Mesenchymal stem cell (in vitro differentiated cells and primary cell): ENCODE results near the gene HAUS8.
A peak's percentile ranks its signal among the peaks of the same experiment; 100 is the strongest.
"Not testable (repeated sequence)": the region's sequence is repeated elsewhere in the genome, so short reads cannot be mapped to it uniquely, and the experiment has no call there.

Experiments used
- DNase-seq: peaks from one replicate; pipeline ENCODE4 v3.0.0-alpha.2; 2013
- H2AFZ ChIP-seq: one replicate; pipeline ENCODE4 v1.6.1; 2013; ENCODE audit warnings: low read depth, mild to moderate bottlenecking, control low read depth, inconsistent platforms, low read length, moderate library complexity
- H2AK5ac ChIP-seq: 2 replicates; pipeline ENCODE4 v1.6.1; 2013; ENCODE audit warnings: low read length, moderate library complexity, mild to moderate bottlenecking, inconsistent platforms; ENCODE audit not compliant: severe bottlenecking
- H2BK120ac ChIP-seq: one replicate; pipeline ENCODE4 v1.6.1; 2013; ENCODE audit warnings: low read depth, mild to moderate bottlenecking, inconsistent platforms, low read length, moderate library complexity
- H2BK12ac ChIP-seq, 2 experiments: one replicate each; pipeline ENCODE4 v1.6.1; 2013; ENCODE audit warnings: inconsistent platforms in 2 of 2, low read length in 2 of 2, mild to moderate bottlenecking in 2 of 2, moderate library complexity in 2 of 2, control low read depth in 1 of 2
- H2BK15ac ChIP-seq: one replicate; pipeline ENCODE4 v1.6.1; 2013; ENCODE audit warnings: mild to moderate bottlenecking, low read depth, inconsistent platforms; ENCODE audit not compliant: poor library complexity, severe bottlenecking
- H2BK5ac ChIP-seq: 2 replicates; pipeline ENCODE4 v1.6.1; 2013; ENCODE audit warnings: low read depth, mild to moderate bottlenecking, low read length, control low read depth, inconsistent platforms; ENCODE audit not compliant: poor library complexity, severe bottlenecking
- H3K14ac ChIP-seq, 2 experiments: one replicate each; pipeline ENCODE4 v1.6.1; 2013; ENCODE audit warnings: inconsistent platforms in 2 of 2, low read length in 2 of 2, control low read depth in 1 of 2, mild to moderate bottlenecking in 1 of 2, moderate library complexity in 1 of 2
- H3K18ac ChIP-seq, 2 experiments: one replicate each; pipeline ENCODE4 v1.6.1; 2013; ENCODE audit warnings: inconsistent platforms in 2 of 2, low read length in 2 of 2, control low read depth in 1 of 2, low read depth in 1 of 2, mild to moderate bottlenecking in 1 of 2
- H3K23ac ChIP-seq, 2 experiments: one replicate each; pipeline ENCODE4 v1.6.1; 2013; ENCODE audit warnings: inconsistent platforms in 2 of 2, low read length in 2 of 2, mild to moderate bottlenecking in 2 of 2, moderate library complexity in 2 of 2, control low read depth in 1 of 2
- H3K27ac ChIP-seq: 2 replicates; pipeline ENCODE4 v1.5.1; 2013; ENCODE audit warnings: mild to moderate bottlenecking, moderate library complexity, low read length, control low read depth, inconsistent platforms; ENCODE audit not compliant: poor library complexity, severe bottlenecking
- H3K27me3 ChIP-seq, 2 experiments: 2 replicates each; pipeline versions ENCODE4 v1.6.1 to v1.7.0; 2013; ENCODE audit warnings: low read length in 2 of 2, mild to moderate bottlenecking in 2 of 2, moderate library complexity in 2 of 2, control low read depth in 1 of 2, inconsistent platforms in 1 of 2; ENCODE audit not compliant: control insufficient read depth in 1 of 2, insufficient read depth in 1 of 2
- H3K36me3 ChIP-seq, 2 experiments: 2 replicates each; pipeline versions ENCODE4 v1.6.1 to v1.7.0; 2013; ENCODE audit warnings: low read length in 2 of 2, control low read depth in 1 of 2, inconsistent platforms in 1 of 2, low read depth in 1 of 2, mild to moderate bottlenecking in 1 of 2; ENCODE audit not compliant: insufficient read depth in 2 of 2, control insufficient read depth in 1 of 2
- H3K4ac ChIP-seq, 2 experiments: one replicate each; pipeline ENCODE4 v1.6.1; 2013; ENCODE audit warnings: inconsistent platforms in 2 of 2, low read length in 2 of 2, mild to moderate bottlenecking in 2 of 2, moderate library complexity in 2 of 2, control low read depth in 1 of 2, low read depth in 1 of 2
- H3K4me1 ChIP-seq: 2 replicates; pipeline ENCODE4 v1.6.1; 2013; ENCODE audit warnings: low read depth, low read length, control low read depth; ENCODE audit not compliant: control insufficient read depth, insufficient read depth
- H3K4me2 ChIP-seq: 2 replicates; pipeline ENCODE4 v1.6.1; 2013; ENCODE audit warnings: low read length, mild to moderate bottlenecking, inconsistent platforms; ENCODE audit not compliant: poor library complexity, severe bottlenecking
- H3K4me3 ChIP-seq, 2 experiments: 2 replicates each; pipeline versions ENCODE4 v1.5.1 to v1.7.0; 2013; ENCODE audit warnings: low read length in 2 of 2, mild to moderate bottlenecking in 2 of 2, control low read depth in 1 of 2, low read depth in 1 of 2; ENCODE audit not compliant: insufficient read depth in 1 of 2
- H3K79me1 ChIP-seq: replicated peaks from 2 replicates; pipeline ENCODE4 v1.6.1; 2013; ENCODE audit warnings: mild to moderate bottlenecking, control low read depth, low read length, inconsistent platforms; ENCODE audit not compliant: poor library complexity, severe bottlenecking
- H3K9ac ChIP-seq: 2 replicates; pipeline ENCODE4 v1.7.0; 2013; ENCODE audit warnings: mild to moderate bottlenecking, low read length, moderate library complexity
- H3K9me3 ChIP-seq: 2 replicates; pipeline ENCODE4 v1.7.0; 2013; ENCODE audit warnings: mild to moderate bottlenecking, low read length; ENCODE audit not compliant: control insufficient read depth
- H4K8ac ChIP-seq: one replicate; pipeline ENCODE4 v1.6.1; 2013; ENCODE audit warnings: inconsistent platforms, mild to moderate bottlenecking, low read length, moderate library complexity
- H4K91ac ChIP-seq: one replicate; pipeline ENCODE4 v1.6.1; 2013; ENCODE audit warnings: mild to moderate bottlenecking, low read length, inconsistent platforms
- WGBS: methylation state at CpG from one replicate; pipeline ENCODE4 v1.1.7; 2013; ENCODE audit warnings: mixed read lengths; 5-methylcytosine and 5-hydroxymethylcytosine counted together

Gene HAUS8

DNA sequence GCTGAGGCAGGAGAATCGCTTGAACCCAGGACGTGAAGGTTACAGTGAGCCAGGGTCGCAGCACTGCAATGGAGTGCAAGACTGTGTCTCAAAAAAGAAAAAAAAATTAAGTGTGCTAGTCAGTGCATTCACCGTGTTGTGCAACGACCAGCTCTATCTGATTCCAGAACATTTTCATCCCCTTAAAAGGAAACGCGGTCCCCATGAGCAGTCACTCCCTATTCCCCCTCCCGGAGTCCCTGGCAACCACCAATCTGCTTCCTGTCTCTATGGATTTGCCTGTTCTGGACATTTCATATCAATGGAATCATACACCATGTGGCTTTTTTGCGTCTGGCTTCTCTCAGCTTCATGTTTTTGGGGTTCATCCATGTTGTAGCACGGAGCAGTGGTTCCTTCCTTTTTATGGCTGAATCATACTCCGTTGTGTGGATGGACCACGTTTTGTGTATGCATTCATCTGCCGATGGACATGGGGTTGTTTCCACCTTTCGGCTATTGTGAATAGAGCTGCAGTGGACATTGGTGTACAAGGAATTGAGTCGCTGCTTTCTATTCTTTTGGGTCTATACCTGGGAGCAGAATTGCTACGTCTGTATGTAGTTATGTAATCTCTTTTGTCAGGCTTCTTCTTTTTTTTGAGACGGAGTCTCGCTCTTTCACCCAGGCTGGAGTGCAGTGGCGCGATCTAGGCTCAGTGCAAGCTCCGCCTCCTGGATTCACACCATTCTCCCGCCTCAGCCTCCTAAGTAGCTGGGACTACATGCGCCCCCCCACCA lies 20.1 kb upstream of the HAUS8 start:
- WGBS = 86% methylated on average over 23 of the region's 23 CpGs

DNA sequence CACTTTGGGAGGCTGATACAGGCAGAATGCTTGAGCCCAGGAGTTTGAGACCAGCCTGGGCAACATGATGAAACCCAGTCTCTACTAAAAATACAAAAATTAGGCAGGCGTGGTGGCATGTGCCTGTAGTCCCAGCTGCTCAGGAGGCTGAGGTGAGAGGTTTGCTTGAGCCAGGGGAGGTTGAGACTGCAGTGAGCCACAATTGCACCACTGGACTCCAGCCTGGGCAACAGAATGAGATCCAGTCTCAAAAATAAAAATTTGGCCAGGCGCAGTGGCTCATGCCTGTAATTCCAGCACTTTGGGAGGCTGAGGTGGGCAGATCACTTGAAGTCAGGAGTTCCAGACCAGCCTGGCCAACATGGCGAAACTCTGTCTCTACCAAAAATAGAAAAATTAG lies 19.4 kb upstream of the HAUS8 start:
- not testable (repeated sequence) for H3K79me1 ChIP-seq, H3K4me3 ChIP-seq, H3K9me3 ChIP-seq, H4K91ac ChIP-seq, H3K27me3 ChIP-seq, H3K4me2 ChIP-seq, H3K14ac ChIP-seq, H2BK5ac ChIP-seq, DNase-seq, H3K4ac ChIP-seq, H2BK12ac ChIP-seq, H2BK120ac ChIP-seq, H2AFZ ChIP-seq, H3K27ac ChIP-seq, H2BK15ac ChIP-seq, H3K23ac ChIP-seq, H2AK5ac ChIP-seq
- Histone ChIP-seq H3K18ac (peak overlapping the region in 1 of 2 experiments; percentile 64), H3K36me3 (peaks cover 18 to 24% of the 10 kb centered on the region in 2 experiments), H4K8ac (peak overlapping the region; percentile 57), H3K9ac (peak overlapping the region; percentile 77), H3K4me1 (peaks cover 26% of the 10 kb centered on the region)
- WGBS = 89% methylated on average over 3 of the region's 3 CpGs

More for the DNA sequence above, 20.1 kb upstream of the HAUS8 start:
- Histone ChIP-seq H3K4me3 (no peak overlapping the region), H2BK15ac (no peak overlapping the region), H3K14ac (no peak overlapping the region), H3K4me2 (no peak overlapping the region), H2AFZ (no peak overlapping the region), H2BK5ac (no peak overlapping the region), H3K4ac (no peak overlapping the region), H3K18ac (peak overlapping the region in 1 of 2 experiments; percentile 64), H3K36me3 (peaks cover 18 to 24% of the 10 kb centered on the region in 2 experiments), H3K23ac (no peak overlapping the region), H2BK120ac (no peak overlapping the region), H2BK12ac (peak overlapping the region in 1 of 2 experiments; percentile 31), H3K27me3 (no peaks in the 10 kb centered on the region), H3K79me1 (peaks cover 7% of the 10 kb centered on the region), H2AK5ac (no peak overlapping the region), H4K91ac (no peak overlapping the region), H3K9me3 (no peaks in the 10 kb centered on the region), H3K27ac (no peak overlapping the region), H3K9ac (peak overlapping the region; percentile 77), H4K8ac (peak overlapping the region; percentile 57), H3K4me1 (peaks cover 23% of the 10 kb centered on the region)
- DNase-seq = peak; percentile 91

DNA sequence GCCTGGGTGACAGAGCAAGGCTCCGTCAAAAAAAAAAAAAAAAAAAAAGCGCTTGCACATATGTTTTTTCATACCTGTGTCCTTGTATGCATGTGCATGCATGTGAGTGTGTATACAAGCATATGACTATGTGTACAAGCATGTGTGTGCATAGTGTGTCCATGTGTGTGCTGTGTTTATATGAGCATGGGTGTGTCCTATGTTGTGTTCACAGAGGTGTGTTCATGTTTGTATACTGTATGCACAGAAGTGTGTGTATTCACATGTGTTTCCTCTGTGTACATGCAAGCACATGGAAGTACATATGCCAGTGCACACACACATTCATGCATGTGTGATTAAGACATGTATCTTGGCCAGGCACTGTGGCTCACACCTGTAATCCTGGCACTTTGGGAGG lies 17.4 kb upstream of the HAUS8 start:
- Histone ChIP-seq H3K4me3 (no peak overlapping the region), H3K9me3 (no peaks in the 10 kb centered on the region), H3K36me3 (peaks cover 22 to 31% of the 10 kb centered on the region in 2 experiments), H4K91ac (no peak overlapping the region), H3K79me1 (peaks cover 10% of the 10 kb centered on the region), H3K18ac (no peak overlapping the region), H3K4me2 (no peak overlapping the region), H3K9ac (no peak overlapping the region), H3K27ac (no peak overlapping the region), H3K27me3 (no peaks in the 10 kb centered on the region), H2BK12ac (no peak overlapping the region), H2AK5ac (no peak overlapping the region), H3K4ac (no peak overlapping the region), H2AFZ (no peak overlapping the region), H4K8ac (no peak overlapping the region), H3K23ac (no peak overlapping the region), H2BK120ac (no peak overlapping the region), H2BK5ac (no peak overlapping the region), H2BK15ac (no peak overlapping the region), H3K4me1 (peaks cover 23% of the 10 kb centered on the region), H3K14ac (no peak overlapping the region)
- 87% methylated on average over 2 of the region's 2 CpGs for WGBS
- no peak for DNase-seq

DNA sequence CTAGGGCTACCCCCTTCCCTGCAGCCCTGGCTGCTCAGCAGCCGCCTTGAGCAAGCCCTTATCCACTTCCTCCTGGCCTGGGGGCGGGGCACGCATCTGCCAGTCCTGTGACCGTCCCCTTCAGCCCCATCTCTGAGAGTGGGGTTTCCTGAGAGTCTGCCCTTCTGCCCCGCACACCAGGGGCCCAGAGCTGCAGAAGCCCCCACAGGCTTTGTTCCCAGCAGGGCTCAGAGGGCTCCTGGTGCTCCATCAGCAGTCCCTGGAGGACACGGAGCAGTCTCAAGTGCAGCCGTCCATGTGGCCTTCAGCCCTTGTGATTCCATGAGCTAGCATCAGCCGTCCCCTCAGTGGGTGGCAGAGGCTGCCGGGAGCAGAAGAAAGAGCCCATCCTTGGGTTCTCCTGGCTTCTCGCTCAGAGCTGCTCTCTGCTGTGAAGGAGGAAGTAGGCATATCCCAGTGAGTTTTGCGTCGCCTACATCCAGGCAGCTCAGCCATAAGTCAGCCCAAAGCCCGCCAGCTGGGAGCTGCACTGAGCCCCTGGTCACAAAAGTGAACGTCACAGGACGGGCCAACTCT lies 16.6 kb upstream of the HAUS8 start:
- Histone ChIP-seq H2BK120ac (peak overlapping the region; percentile 4), H3K27me3 (no peaks in the 10 kb centered on the region), H3K4me1 (peaks cover 21% of the 10 kb centered on the region), H4K8ac (peak overlapping the region; percentile 35), H3K79me1 (peaks cover 14% of the 10 kb centered on the region), H2BK12ac (peak overlapping the region in 1 of 2 experiments; percentile 66), H2BK5ac (no peak overlapping the region), H3K23ac (peak overlapping the region in 1 of 2 experiments; percentile 66), H3K4me3 (no peak overlapping the region), H3K14ac (peak overlapping the region in 1 of 2 experiments; percentile 87), H3K4ac (peak overlapping the region; percentile 46 to 73), H3K9me3 (no peaks in the 10 kb centered on the region), H3K9ac (no peak overlapping the region), H3K4me2 (no peak overlapping the region), H2AK5ac (peak overlapping the region; percentile 9), H4K91ac (peak overlapping the region; percentile 92), H3K36me3 (peaks cover 26 to 37% of the 10 kb centered on the region in 2 experiments), H2AFZ (no peak overlapping the region), H3K18ac (peak overlapping the region; percentile 88 to 94), H2BK15ac (peak overlapping the region; percentile 96), H3K27ac (no peak overlapping the region)
- DNase-seq = no peak
- WGBS = 79% methylated on average over 14 of the region's 15 CpGs
